Adrenal gland (tissue), 5 donors: ENCODE data around the gene SERPINB5.

Experiments used
- POLR2A ChIP-seq, 2 donors: fragments of 450-650 bp; IDR thresholded peaks; one replicate each; pipeline ENCODE4 v1.6.1; 2017; ENCODE audit warnings: antibody characterized with exemption in 2 of 2, mild to moderate bottlenecking in 2 of 2, moderate library complexity in 1 of 2
- TF ChIP-seq, protein P1 (sequence below), 6 experiments: fragments of 450-650 bp in 4 of 6; fragments of 200-600 bp in 2 of 6; sonication (generic) in 1 of 6; IDR thresholded peaks; 1 replicate in 5 of 6; 2 replicates in 1 of 6; pipeline versions ENCODE4 v1.5.1 to v1.8.0; 2016 to 2021; ENCODE audit warnings: antibody characterized with exemption in 6 of 6, mild to moderate bottlenecking in 2 of 6, moderate library complexity in 1 of 6
- donor health status: DM: no; HTN: no; CAD: no.

DNA sequence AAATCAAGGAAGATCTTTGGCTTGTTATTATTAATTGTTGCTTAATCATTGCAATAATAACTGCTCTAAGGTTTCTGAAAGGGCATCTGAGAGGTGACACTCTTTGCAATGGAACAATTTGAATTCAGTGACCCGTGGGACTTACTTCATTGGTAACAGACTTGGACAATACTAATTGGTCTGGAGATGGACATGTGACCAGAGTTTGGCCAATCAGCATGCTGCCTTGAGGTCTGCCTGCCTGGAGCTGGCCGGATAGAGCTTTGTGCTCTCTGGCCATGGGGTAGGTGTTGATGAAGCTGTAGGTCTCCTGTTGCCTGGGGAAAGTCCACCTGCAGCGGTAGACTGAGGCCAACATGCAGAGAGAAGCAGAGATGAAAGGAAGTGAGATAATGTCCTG, 30.5 kb upstream of the SERPINB5 start:
- TF ChIP-seq POLR2A (IDR thresholded peaks at IDR 0.05), result no peak
- TF ChIP-seq, protein P1, sequence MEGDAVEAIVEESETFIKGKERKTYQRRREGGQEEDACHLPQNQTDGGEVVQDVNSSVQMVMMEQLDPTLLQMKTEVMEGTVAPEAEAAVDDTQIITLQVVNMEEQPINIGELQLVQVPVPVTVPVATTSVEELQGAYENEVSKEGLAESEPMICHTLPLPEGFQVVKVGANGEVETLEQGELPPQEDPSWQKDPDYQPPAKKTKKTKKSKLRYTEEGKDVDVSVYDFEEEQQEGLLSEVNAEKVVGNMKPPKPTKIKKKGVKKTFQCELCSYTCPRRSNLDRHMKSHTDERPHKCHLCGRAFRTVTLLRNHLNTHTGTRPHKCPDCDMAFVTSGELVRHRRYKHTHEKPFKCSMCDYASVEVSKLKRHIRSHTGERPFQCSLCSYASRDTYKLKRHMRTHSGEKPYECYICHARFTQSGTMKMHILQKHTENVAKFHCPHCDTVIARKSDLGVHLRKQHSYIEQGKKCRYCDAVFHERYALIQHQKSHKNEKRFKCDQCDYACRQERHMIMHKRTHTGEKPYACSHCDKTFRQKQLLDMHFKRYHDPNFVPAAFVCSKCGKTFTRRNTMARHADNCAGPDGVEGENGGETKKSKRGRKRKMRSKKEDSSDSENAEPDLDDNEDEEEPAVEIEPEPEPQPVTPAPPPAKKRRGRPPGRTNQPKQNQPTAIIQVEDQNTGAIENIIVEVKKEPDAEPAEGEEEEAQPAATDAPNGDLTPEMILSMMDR (IDR thresholded peaks at IDR 0.05), result no peak
